ENCODE measurements around the gene NFIC. TPM values are rescaled to one million over a fixed set of nuclear protein-coding genes. Genes with fewer than 3 reads are reported as not detected.
"Not testable (repeated sequence)": the region's sequence is repeated elsewhere in the genome, so short reads cannot be mapped to it uniquely, and the experiment has no call there.

NFIC gene
- total RNA-seq, 1 experiment from 2014 or later, result 32.5 TPM

- no peak for DNase-seq (ENCODE audit: low spot score)
Observed at GRCh38 chr19:3398114-3398899, 31.9 kb downstream of the NFIC start.

DNA sequence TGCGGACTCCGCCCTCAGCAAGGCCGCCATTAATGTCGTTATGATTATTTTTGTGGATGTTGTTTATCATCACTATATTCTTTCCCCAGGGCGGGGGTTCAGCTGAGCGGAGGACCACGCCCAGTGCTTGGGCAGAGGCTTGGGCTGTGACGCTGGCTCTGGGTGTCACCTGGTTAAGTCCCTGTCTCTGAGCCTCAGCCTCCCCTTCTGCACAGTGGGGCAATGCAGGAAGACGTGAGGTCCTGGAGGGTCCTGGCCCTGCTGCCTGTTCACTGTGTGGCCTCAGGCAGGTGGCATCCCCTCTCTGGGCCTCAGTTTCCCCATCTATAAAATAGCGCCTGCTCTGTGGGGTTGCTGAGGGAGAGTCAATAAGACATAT is 32.5 kb downstream of the NFIC start:
- no peak for DNase-seq (ENCODE audit: low spot score)

- DNase-seq (ENCODE audit: low spot score), result not testable (repeated sequence)
Observed at GRCh38 chr19:3399311-3399710, 32.9 kb downstream of the NFIC start.

- DNase-seq (ENCODE audit: low spot score), result no peak
Observed at GRCh38 chr19:3401004-3401768, 34.8 kb downstream of the NFIC start.

DNA sequence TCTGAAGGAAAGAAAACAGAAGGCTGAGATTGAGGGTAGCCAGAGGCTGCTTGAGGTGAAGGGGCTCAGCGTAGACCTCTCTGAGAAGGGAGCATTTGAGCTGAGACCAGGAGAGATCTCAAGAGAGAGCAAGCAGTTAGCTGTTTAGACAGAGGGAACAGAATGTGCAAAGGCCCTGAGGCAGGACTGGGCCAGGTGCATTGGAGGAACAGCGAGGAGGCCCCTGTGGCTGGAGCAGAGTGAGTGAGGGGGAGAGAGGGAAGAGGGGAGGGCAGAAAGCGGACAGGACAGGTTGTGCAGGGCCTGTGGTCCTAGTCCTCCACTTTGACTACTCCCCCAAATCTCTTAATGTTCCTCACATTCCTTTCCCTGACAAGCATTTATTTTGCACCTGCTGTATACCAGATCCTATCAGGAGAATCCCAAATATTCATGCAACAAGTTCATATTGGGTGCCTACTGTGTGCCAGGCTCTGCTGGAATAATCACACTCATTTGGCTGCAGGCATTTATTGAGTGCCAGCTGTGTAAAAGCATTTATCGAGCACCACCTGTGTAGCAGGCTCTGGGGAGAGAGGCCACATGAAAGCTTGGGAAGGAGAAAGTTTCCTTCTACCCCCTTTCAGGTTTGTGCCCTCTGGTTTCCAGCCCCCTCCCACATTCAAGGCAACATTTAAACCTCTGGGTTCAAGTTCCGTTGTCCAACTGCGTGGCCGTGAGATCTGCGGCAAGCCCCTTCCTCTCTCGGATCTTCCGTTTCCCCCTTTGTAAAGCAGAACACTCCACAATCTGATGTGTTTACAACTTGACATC is 36.5 kb downstream of the NFIC start:
- no peak for DNase-seq (ENCODE audit: low spot score)

GRCh38 chr19:3403489-3404323 is 37.3 kb downstream of the NFIC start:
- DNase-seq (ENCODE audit: low spot score), result peak; percentile 89

DNA sequence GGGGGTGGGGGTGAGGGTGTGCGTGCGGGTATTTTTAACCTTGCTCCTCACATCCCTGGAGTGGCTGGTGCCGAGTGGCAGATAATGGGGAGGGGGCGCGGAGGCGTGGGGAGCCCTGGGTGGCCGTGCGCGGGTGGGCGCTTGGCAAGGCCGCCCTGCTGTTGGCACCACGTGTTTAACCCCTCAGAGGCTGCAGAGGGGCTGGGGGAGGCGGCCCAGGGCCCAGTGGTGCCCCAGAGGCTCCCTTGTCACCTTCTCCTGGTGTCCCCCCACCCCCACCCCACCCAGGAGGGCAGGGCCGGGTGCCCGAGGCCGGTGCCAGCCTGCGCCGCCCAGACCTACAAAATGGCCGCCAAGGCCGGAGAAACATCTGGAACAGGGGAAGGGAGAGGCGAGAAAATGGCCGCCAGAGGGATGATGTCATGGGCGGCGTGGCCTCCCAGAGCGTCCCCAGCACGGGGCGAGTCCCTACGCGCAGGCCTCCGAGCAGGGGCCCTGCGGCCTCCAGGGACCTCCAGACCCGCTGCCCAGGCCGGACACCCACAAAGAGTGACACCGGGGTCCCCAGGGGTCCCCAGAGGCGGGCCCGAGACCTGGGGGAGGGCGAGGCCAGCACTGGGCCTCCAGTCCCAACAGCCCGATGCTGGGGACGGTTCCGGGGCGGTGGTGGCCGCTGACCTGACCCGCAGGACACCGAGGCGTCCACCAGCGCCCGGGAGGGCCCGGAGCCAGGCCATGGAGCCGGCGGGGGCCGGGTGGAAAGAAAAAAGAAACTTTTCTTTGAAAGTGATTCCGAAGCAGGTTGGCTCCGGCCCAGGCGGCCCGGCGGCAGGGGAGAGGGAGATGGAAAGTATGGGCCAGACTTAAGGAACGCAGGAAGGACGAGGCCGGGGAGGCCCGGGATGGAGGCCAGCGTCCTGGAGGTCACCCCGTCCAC is 38.2 kb downstream of the NFIC start:
- DNase-seq (ENCODE audit: low spot score), result peak; percentile 80

DNA sequence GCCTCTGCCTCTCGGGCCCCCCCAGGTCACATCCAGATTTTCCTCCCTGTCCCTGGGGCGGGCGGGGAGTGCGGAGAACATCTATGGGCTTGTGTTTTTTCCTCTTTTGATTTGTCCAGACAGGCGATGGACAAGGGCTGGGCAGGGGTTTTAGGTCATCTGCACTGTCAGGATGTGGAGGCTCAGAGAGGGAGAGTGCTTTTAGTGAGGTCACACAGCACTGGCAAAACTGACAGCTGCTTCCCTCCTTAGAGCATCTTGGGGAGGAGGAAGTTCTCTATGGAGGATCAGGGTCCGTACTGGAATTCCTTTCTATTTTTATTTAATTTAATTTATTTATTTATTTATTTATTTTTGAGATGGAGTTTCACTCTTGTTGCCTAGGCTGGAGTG is 38.9 kb downstream of the NFIC start:
- DNase-seq (ENCODE audit: low spot score), result no peak

DNA sequence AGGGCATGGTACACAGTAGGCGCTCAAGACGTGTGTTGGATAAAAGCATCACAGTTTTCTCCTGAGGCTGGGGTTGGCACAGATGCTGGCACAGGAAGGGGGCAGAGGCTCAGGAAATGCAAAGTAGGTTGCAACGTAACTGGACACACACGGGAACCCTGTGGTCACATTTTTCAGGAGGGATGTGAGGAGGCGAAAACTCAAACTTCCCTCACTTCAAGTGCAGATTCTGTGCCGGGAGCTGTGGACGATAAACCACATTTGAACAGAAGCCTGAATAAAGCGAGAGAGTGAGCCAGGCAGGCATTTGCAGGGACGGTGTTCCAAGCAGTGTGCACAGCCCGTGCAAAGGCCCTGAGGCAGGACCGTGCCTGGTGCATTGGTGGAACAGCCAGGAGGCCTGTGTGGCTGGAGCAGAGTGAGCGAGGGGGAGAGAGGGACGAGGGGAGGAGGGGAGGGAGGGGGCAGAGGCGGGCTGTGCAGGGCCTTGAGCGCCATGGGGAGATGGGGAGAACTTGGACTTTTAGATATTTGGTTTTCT is 40.3 kb downstream of the NFIC start:
- DNase-seq (ENCODE audit: low spot score), result no peak

DNA sequence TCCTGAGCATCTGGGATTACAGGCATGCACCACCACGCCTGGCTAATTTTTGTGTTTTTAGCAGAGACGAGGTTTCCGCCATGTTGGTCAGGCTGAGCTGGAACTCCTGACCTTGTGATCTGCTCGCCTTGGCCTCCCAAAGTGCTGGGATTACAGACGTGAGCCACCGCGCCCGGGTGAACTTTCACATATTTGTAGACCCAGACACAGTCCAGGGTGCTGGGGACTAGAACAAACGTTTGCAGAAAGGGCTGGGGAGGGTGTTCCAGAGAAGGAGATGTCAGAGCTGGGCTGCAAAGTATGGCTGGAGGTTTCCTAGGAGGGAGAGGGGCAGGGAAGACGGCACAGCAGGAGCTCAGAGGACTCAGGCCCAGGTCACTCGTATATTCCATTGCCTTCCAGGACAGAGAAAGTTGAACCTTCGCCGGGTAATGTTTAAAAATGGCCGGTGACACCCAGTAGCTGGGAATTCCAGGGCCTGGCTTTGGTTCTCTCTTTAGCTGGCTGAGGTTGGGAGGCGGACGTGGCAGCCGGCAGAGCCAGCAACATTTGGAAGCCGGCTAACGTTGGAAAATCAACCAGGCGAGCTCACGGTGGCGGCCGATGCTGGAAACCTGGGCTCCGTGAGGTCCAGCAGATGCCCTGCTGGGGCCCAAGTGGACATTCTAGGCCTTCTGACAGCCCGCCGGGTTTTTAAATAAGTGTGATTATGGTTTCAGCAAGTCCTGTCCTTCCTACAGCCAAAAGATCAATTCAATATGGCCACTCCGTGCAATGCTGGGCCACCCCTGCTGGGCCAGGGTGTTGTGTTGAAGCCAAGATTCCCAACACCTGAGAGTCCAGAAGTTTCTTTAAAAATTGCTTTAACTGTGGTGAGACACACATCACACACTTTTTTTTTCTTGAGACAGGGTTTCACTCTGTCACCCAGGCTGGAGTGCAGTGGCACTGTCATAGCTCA is 41.5 kb downstream of the NFIC start:
- no peak for DNase-seq (ENCODE audit: low spot score)

GRCh38 chr19:3408996-3409345 is 42.6 kb downstream of the NFIC start:
- no peak for DNase-seq (ENCODE audit: low spot score)

DNA sequence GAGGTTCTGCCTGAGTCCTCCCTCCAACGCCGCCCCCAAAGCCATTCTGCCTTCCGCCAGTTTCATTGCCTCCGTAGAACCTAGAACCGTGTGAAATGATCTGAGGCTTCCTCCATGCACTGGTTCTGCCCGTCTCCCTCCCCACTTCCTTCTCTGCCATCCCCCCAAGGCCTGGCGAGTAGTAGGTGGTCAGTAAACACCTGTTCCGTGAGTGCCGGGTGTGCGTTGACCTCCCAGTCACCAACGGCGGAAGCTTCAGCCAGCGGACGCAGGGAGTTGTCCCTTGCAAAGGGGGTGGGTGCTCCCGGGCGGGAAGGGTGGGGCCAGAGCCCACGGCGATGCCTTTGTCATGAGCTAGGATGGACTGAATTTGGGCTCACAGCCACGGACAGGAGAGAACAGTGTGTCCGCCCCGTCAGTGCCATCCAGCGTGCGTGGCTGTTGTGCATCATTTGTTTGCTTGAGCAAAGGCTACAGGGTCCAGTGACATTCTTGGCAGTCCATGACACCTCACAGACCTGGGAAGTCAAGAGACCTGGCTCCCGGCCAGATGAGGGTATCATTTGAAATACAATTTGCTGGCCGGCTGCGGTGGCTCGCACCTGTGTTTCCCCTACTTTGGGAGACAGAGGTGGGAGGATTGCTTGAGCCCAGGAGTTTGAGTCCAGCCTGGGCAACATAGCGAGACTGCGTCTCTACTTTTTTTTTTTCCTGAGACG is 43.1 kb downstream of the NFIC start:
- DNase-seq (ENCODE audit: low spot score), result no peak

GRCh38 chr19:3411636-3412035 is 45.3 kb downstream of the NFIC start:
- no peak for DNase-seq (ENCODE audit: low spot score)

- no peak for DNase-seq (ENCODE audit: low spot score)
Observed at GRCh38 chr19:3412066-3412465, 45.7 kb downstream of the NFIC start.

GRCh38 chr19:3413796-3414327 is 47.5 kb downstream of the NFIC start:
- DNase-seq (ENCODE audit: low spot score), result peak; percentile 53

DNA sequence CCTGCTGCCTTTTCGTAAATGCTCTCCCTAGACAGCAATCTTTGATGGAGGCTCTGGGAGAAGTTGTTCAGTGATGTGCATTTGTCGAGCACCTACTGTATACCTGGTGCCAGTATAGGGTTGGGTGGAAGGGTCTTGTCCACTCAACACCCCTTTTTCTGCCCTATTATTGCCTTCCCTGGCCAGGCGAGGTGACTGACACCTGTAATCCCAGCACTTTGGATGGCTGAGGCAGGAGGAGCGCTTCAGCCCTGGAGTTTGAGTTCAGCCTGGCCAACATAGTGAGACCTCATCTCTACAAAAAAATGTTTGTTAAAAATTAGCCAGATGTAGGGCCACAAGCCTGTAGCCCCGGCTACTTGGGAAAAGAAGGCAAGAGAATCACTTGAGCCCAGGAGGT is 49.3 kb downstream of the NFIC start:
- no peak for DNase-seq (ENCODE audit: low spot score)

DNA sequence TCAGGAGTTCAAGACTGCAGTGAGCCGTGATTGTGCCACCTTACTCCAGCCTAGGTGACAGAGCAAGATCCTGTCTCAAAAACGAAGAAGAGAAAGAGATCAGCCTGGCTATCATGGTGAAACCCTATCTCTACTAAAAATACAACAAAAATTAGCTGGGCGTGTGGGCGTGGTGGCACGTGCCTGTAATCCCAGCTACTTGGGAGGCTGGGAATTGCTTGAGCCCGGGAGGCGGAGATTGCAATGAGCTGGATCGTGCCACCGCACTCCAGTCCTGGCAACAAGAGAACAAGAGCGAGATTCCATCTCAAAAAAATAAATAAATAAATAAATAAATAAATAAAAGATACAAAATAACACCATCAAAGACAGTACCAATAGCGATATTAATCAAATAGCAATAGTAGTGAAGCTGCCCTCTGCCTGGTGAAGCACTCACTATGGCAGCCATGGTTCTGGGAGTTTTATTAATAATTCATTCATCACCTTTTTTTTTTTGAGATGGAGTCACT is 53.9 kb downstream of the NFIC start:
- no peak for DNase-seq (ENCODE audit: low spot score)

Data from A172 (cell line).